ENCODE measurements around the gene STAG2. TPM values are rescaled to one million over a fixed set of nuclear protein-coding genes. Genes with fewer than 3 reads are reported as not detected.

The STAG2 gene
- total RNA-seq, 1 experiment from 2014 or later, result 66.3 TPM

- no TSS peak for BruUV-seq (replicated peaks)
- H3K9ac ChIP-seq (ENCODE audit: low read length), result no peak overlapping the region
- H3K9me2 ChIP-seq (ENCODE audit: insufficient read depth), result no peaks in the 10 kb centered on the region
- ChIA-PET RAD21 (ENCODE audit: low non-redundant PET in 1 of 2, low total read pairs in 2 of 2, uncharacterized antibody in 2 of 2, unreplicated experiment in 2 of 2) (no interaction called here), POLR2A (no interaction called here), CTCF (no interaction called here)
- H4K20me1 ChIP-seq (ENCODE audit: insufficient read depth), result no peaks in the 10 kb centered on the region
- no peaks in the 10 kb centered on the region for H3K9me3 ChIP-seq (ENCODE audit: control insufficient read depth in 1 of 2, insufficient read depth in 1 of 2, low read depth in 1 of 2, low read length in 2 of 2)
- peak overlapping the region; percentile 28; the same call in 1 of the 2 replicates for H3K4me2 ChIP-seq (ENCODE audit: low read length)
- H3K4me1 ChIP-seq (ENCODE audit: control insufficient read depth in 1 of 2, insufficient read depth in 2 of 2, low read length in 2 of 2), result peaks cover 9 to 39% of the 10 kb centered on the region in 2 experiments
- H3K4me3 ChIP-seq (replicated peaks in 1 of 2; ENCODE audit: low read depth in 1 of 2, low read length in 2 of 2), result no peak overlapping the region
- H3K27me3 ChIP-seq (ENCODE audit: insufficient read depth, low read length), result no peaks in the 10 kb centered on the region
- ATAC-seq, result no peak
- no peak for TF ChIP-seq POLR2AphosphoS5 (IDR thresholded peaks at IDR 0.05; ENCODE audit: low read depth, low read length)
- H3K36me3 ChIP-seq (ENCODE audit: control insufficient read depth in 1 of 2, insufficient read depth in 2 of 2, low read length in 2 of 2), result no peaks in the 10 kb centered on the region
- no peak overlapping the region for H3K27ac ChIP-seq (ENCODE audit: low read depth, low read length)
- DNase-seq (ENCODE audit: low read depth, low spot score), result no peak
- H2AFZ ChIP-seq (ENCODE audit: low read depth, low read length, poor library complexity, severe bottlenecking), result no peak overlapping the region
- H3K79me2 ChIP-seq (ENCODE audit: insufficient read depth, low read length), result peaks cover 88% of the 10 kb centered on the region
- intact Hi-C loops (cut with micrococcal nuclease), result no loop called here
Observed at GRCh38 chrX:123968383-123969050, 7.0 kb downstream of the STAG2 start.

DNA sequence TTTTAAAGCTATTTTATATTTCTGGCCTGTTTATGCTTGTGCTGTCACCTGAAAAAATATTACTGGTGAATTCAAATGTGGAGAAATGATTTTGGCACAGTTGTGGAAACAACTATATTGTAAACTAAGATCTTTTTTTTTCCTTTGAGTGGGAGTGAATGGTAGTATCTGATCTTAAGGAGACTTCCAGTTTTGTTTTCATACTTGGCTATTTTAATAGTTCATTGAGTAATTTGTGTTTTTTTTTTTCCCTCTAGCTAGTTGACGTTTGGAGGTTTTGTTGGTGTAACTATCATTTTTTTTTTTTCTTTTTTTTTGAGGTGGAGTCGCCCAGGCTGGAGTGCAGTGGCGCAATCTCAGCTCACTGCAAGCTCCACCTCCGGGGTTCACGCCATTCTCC lies 10.5 kb downstream of the STAG2 start:
- H4K20me1 ChIP-seq (ENCODE audit: insufficient read depth), result no peaks in the 10 kb centered on the region
- no peak overlapping the region for H3K27ac ChIP-seq (ENCODE audit: low read depth, low read length)
- ChIA-PET CTCF (interaction anchor here (0.8 kb wide), 1 partner anchor 139 kb away, joined by 3 read pairs; no protein-coding TSS in a partner anchor), POLR2A (no interaction called here), RAD21 (ENCODE audit: low non-redundant PET in 1 of 2, low total read pairs in 2 of 2, uncharacterized antibody in 2 of 2, unreplicated experiment in 2 of 2) (no interaction called here)
- intact Hi-C loops (cut with micrococcal nuclease), result no loop called here
- H3K4me1 ChIP-seq (ENCODE audit: control insufficient read depth in 1 of 2, insufficient read depth in 2 of 2, low read length in 2 of 2), result peaks cover 3 to 28% of the 10 kb centered on the region in 2 experiments; a peak in 3 of 4 replicates
- no TSS peak for BruUV-seq (replicated peaks)
- no peak overlapping the region for H3K9ac ChIP-seq (ENCODE audit: low read length)
- H3K79me2 ChIP-seq (ENCODE audit: insufficient read depth, low read length), result peaks cover 86% of the 10 kb centered on the region
- H3K36me3 ChIP-seq (ENCODE audit: control insufficient read depth in 1 of 2, insufficient read depth in 2 of 2, low read length in 2 of 2), result no peaks in the 10 kb centered on the region
- DNase-seq (ENCODE audit: low read depth, low spot score) (no peak), ATAC-seq (no peak)
- H3K9me2 ChIP-seq (ENCODE audit: insufficient read depth), result no peaks in the 10 kb centered on the region
- TF ChIP-seq FOSL1 (IDR thresholded peaks at IDR 0.05; ENCODE audit: low read depth) (no peak), YY1 (IDR thresholded peaks at IDR 0.05; ENCODE audit: extremely low read depth, insufficient replicate concordance, low read depth, low read length) (no peak), SP1 (IDR thresholded peaks at IDR 0.05; ENCODE audit: low read depth) (no peak), SIN3A (IDR thresholded peaks at IDR 0.05; ENCODE audit: low read depth) (no peak), POLR2A (IDR thresholded peaks at IDR 0.05; ENCODE audit: borderline replicate concordance, extremely low read depth, insufficient read depth, insufficient read length) (no peak), EGR1 (IDR thresholded peaks at IDR 0.05; ENCODE audit: low read depth) (no peak), POLR2AphosphoS5 (IDR thresholded peaks at IDR 0.05; ENCODE audit: low read depth, low read length) (no peak), RAD21 (IDR thresholded peaks at IDR 0.05; ENCODE audit: low read depth) (no peak), EZH2phosphoT487 (IDR thresholded peaks at IDR 0.05; ENCODE audit: borderline replicate concordance) (no peak)
- TF ChIP-seq, protein P1, sequence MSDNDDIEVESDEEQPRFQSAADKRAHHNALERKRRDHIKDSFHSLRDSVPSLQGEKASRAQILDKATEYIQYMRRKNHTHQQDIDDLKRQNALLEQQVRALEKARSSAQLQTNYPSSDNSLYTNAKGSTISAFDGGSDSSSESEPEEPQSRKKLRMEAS (IDR thresholded peaks at IDR 0.05), result no peak
- TF ChIP-seq, protein P2, sequence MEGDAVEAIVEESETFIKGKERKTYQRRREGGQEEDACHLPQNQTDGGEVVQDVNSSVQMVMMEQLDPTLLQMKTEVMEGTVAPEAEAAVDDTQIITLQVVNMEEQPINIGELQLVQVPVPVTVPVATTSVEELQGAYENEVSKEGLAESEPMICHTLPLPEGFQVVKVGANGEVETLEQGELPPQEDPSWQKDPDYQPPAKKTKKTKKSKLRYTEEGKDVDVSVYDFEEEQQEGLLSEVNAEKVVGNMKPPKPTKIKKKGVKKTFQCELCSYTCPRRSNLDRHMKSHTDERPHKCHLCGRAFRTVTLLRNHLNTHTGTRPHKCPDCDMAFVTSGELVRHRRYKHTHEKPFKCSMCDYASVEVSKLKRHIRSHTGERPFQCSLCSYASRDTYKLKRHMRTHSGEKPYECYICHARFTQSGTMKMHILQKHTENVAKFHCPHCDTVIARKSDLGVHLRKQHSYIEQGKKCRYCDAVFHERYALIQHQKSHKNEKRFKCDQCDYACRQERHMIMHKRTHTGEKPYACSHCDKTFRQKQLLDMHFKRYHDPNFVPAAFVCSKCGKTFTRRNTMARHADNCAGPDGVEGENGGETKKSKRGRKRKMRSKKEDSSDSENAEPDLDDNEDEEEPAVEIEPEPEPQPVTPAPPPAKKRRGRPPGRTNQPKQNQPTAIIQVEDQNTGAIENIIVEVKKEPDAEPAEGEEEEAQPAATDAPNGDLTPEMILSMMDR (IDR thresholded peaks at IDR 0.05 in 2 of 3, conservative IDR thresholded peaks at IDR 0.05 in 1 of 3; ENCODE audit: borderline replicate concordance in 1 of 3, insufficient read depth in 1 of 3, low read depth in 2 of 3, low read length in 2 of 3), result no peak
- no peaks in the 10 kb centered on the region for H3K9me3 ChIP-seq (ENCODE audit: control insufficient read depth in 1 of 2, insufficient read depth in 1 of 2, low read depth in 1 of 2, low read length in 2 of 2)
- H3K4me3 ChIP-seq (replicated peaks in 1 of 2; ENCODE audit: low read depth in 1 of 2, low read length in 2 of 2), result no peak overlapping the region
- H3K27me3 ChIP-seq (ENCODE audit: insufficient read depth, low read length), result no peaks in the 10 kb centered on the region
- no peak overlapping the region for H2AFZ ChIP-seq (ENCODE audit: low read depth, low read length, poor library complexity, severe bottlenecking)
- H3K4me2 ChIP-seq (ENCODE audit: low read length), result no peak overlapping the region

Measured in HCT116 (cell line).